GM18870 (cell line): ENCODE measurements around the gene SH3BGRL2.

Experiments
- ATAC-seq: cut with Tn5 transposase; IDR thresholded peaks from one replicate; pipeline ENCODE4 v1.9.1; 2021; ENCODE audit warnings: moderate library complexity; ENCODE audit not compliant: unreplicated experiment

SH3BGRL2 gene

DNA sequence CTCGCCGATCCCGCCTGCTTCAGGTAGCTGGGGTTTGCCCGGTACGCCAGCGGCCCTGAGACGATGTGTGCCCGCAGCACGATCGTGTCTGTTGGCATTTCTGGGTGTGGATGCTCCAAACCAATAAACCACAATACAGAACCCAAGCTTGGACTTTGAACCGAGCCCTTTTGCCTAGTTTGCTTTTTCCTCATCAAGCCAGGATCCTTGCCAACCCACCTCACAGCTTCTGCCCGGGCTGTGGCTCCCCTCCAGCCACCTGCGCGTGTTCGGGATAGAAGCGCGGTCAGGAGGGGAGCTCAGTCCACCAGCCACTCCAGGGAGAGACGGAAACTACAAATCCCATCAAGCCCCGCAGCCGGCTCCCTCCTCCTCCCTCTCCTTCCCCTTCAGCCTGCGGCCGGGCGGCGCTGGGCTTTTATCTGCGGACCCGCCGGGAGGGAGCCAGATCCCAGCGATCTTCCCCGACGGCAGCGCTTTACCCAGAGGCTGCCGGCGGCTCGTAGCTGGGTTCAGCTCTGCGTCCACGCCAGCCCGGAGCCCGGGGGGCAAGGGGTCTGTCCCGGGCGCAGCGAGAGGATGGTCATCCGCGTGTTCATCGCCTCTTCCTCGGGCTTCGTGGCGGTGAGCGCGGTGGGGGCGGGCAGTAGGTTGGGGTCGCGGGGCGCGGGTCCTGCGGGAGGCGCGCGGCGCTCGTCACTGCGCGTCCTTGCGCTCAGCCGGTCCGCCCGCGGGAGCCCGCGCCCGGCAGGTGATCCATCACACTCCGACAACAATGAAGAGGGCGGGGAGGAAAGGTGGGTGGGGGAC is at the start of gene SH3BGRL2:
Gene SH3BGRL2 (plus strand): TSS at position 447 of the 810 bp plus-strand sequence. CDS start 133 bp downstream, at position 580.
- no peak for ATAC-seq

DNA sequence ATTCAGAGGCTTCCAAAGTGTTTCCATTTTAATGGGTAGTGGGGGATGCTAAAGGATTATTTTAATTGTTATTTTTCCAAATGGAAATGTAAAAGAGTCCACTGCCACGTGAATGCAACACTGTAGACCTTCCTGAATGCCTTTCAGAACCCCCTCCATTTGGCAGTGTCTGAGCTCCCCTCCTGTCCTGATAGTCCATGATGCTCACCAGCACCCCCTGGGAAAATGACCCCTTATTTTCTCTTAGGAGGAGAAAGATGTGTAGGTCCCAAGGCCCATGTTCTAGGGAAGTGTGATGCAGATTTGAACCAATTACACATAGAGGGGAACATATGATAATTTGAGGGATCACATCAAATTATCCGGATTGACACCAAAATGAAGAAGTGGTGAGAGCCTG is 46.8 kb upstream of the SH3BGRL2 start:
- no peak for ATAC-seq

DNA sequence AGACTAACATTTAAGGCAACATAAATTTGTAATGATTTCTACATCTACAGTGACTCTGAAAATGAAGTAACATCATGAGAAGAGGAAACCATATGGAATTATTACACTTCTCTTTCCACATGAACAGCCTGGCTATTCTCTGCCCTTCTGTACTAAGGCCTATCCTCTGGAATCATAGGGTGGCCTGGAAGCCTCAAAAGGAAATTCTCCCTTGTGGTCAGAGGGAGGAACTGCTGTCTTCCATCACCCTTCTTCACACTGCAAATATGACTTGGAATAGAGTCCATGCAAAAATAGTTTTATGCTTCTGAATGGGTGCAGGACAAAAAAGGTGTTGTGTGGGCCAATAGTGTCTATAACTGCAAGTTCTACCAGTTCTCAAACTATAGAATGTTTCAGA is 44.6 kb upstream of the SH3BGRL2 start:
- no peak for ATAC-seq

- no peak for ATAC-seq
Observed at GRCh38 chr6:79589701-79590100, 41.4 kb upstream of the SH3BGRL2 start.

GRCh38 chr6:79597155-79597554 is 34.0 kb upstream of the SH3BGRL2 start:
- ATAC-seq = no peak

DNA sequence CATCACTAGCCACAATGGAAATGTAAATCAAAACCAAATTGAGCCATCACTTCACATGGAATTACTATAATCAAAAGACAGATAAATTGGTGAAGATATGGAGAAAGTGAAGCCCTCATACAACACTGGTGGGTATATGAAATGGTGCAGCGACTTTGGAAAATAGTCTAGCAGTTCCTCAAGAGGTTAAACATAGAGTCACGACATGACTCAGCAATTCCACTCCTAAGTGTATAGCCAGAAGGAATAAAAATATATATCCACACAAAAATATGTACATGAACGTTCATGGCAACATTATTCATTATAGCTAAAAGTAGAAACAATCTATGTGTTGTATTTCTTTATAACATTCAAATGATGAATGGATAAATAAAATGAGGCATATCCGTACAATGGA is 33.1 kb upstream of the SH3BGRL2 start:
- ATAC-seq = no peak

GRCh38 chr6:79599725-79600259 is 31.3 kb upstream of the SH3BGRL2 start:
- no peak for ATAC-seq

- no peak for ATAC-seq
Observed at GRCh38 chr6:79600313-79600712, 30.8 kb upstream of the SH3BGRL2 start.

DNA sequence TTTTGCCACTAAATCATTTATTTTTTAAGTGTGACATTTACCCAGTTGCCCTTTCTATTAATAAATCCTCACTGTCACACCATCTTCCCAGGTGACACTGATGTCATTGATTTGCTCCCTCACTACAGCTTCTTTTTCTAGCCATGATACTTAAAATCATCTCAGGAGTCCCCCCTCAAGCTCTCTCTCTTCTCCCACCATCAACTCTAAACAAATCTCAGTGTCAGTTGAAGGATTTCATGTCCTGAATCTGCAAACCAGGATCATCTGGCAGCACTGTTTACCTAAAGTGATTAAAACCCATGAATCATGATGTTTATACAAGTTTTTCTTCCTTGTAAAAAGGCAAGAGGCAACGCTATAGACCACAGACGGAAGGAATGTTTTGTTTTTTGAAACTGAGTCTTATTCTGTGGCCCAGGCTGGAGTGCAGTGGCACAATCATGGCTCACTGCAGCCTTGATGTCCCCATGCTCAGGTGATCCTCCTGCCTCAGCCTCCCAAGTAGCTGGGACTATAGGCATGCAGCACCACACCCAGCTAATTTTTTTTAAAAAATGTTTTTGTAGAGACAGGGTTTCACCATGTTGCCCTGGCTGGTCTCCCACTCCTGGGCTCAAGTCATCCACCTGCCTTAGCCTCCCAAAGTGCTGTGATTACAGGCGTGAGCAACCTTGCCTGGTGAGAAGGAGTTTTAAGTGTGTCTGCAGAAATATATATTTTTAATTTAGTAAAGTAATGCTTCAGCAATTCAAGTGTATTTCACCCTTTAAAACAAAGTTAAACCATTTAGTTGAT is 30.1 kb upstream of the SH3BGRL2 start:
- ATAC-seq = no peak

DNA sequence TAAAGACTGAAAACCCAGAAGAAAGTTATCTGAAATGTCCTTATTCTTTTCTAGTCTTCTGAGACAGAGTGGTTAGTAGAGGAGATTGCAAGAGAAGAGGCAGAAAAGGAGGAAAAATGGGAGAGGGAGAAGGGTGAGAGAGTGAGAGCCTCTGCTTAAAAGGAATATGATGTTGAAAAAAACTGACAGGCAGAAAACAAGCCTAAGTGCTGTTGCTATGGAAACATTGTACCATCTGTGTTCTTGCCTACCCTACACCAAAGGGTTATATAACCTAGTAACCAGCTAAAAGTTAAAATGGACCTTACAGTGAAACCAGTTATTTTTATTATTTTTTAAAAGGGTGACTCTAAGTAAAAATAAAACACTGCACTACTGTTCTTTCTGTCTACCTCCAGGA is 28.3 kb upstream of the SH3BGRL2 start:
- no peak for ATAC-seq

DNA sequence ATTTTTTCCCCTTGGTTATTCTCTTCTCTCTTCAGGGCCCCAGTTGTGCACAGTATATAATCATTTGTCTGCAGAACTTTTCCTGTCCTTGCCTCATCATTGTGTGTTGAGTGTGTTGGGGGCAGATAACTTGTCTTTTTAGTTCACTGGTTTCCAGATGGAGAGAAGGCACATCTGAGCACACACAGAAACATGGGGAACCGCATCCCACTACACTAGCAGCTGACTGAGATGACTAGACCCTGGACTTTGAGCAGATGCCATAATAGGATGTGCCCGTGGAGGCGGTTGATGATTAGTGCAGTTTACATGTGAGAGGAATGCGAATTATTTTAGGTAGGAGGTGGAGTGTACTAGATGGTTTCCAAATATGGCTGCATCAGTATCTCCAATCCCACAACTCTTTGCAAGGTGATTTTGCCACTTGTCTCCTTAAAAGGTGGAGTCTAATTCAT is 26.5 kb upstream of the SH3BGRL2 start:
- no peak for ATAC-seq

- ATAC-seq = no peak
Observed at GRCh38 chr6:79605061-79605460, 26.1 kb upstream of the SH3BGRL2 start.

GRCh38 chr6:79605968-79606764 is 25.0 kb upstream of the SH3BGRL2 start:
- no peak for ATAC-seq

DNA sequence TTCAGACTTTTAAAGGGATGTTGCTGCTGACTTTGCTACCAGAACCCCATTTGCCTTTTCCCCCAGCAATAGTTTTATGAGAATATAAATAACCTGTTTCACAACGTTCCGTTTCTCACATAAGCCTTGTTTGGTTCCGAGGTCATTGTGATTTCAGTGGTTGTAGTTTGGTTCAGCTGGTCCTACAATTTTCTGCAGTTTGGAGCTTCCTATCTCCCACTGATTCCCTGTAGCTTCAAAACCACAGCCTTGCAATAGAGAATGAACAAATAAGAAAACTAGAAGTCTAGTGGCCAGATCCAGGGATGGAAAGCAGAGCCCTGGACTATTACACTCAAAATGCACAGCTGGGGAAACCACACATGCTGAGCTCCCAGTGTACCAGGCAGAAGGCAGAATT is 24.1 kb upstream of the SH3BGRL2 start:
- ATAC-seq = no peak

DNA sequence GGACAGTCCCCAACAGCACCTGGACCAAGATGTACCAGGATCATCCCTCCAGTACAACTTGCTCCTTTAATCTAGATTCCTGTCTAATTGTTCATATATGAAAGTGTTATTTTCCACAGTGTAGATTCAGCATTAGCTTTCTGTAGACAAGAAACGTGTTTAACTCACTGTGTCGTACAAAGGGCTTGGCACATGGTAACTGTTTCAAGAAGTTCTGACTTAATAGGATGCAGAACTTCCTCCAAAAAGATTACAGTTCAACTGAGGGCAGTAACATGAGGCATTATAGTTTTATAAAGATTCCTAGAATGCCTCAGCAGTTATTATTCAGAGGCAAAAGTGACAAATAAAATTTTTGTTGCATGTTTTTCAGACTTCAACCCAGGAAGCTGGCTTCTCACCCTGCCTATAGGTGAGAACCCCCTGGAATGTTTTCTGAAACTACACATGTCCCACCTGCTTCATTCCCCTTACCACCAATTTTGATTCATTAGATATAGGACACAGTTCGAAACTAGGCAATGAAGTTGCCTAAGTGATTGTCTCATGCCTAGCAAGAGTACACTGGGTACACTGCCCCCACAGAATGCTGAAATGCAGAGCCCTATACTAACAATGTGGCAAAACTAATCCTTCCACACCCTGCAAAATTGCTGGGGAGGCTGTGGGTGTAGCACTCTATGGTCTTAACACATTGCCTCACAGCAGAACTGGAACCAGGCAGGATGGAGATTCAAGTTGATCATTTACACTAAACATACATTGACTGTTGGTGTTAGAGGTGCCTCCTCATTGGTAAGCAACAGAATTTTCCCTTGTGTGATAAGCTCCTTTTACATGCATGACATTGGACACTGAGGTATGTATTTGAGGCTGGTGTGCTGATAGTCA is 22.6 kb upstream of the SH3BGRL2 start:
- no peak for ATAC-seq

- no peak for ATAC-seq
Observed at GRCh38 chr6:79609225-79609595, 21.9 kb upstream of the SH3BGRL2 start.

DNA sequence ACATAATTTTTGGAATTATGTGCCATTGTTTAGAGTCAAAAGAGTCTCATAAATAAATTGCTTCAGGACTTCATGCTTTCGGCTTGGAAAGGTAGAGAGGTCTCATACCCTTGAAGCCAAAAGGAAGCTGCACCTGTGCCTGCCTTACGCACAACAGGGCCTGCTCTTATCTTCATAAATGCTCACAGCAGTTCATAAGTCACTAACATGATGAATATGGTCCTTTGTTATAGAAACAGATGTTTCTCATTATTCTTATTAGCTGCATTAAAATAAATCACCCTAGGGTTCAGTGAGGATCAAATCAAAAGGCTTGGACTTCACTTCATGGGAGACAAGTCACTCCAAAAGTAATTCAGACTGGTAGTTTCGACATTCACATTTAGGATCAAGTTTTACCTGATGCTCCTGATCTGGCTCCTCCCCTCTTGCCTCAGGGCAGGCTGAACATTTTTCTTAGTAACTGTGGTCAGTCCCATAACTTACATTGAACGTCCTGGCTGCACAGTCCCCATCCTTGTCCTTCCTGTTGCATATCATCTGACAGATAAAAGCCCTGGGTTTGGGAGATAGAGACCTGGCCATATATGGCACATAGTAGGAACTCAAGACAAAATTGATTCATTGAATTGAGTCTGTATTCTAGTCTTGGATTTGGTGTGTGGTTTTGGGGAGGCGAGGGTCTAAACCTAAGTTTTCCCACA is 20.7 kb upstream of the SH3BGRL2 start:
- ATAC-seq = no peak

- ATAC-seq = no peak
Observed at GRCh38 chr6:79612457-79612856, 18.7 kb upstream of the SH3BGRL2 start.

DNA sequence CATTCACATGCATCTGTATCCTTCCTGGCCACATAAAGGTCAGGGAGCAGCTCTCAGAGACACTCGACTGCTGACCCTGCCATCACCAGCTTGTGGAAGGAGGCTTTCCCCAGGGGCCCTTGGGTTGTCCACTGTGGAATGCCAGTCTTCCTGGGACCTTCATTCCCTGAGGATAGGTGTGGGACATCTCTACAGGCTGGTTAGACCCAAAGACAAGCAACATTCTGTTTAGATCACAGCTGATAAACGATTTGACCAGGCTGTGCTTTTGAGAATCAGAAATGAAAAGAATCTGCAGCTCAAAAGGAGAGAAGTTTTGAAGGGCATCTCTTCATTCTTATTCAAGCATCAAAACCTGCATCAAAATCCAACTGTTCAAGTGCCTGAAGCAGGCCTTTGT is 18.2 kb upstream of the SH3BGRL2 start:
- ATAC-seq = no peak
